Esophagus squamous epithelium (tissue), 5 donors: ENCODE data around the gene C2orf42. TPM values are rescaled to one million over a fixed set of nuclear protein-coding genes. Genes with fewer than 3 reads are reported as not detected.

Source experiments
- DNase-seq: peaks from one replicate; lab custom pipeline; 2025; lab: John Stamatoyannopoulos, UW
- H3K27ac ChIP-seq, 4 donors: fragments of 200-600 bp; sonication (generic); one replicate each; pipeline ENCODE4 v1.5.1; 2016 to 2019; ENCODE audit warnings: mild to moderate bottlenecking in 1 of 4
- H3K27me3 ChIP-seq, 4 donors: fragments of 200-600 bp; sonication (generic); 1 replicate in 3 of 4; 2 replicates in 1 of 4; pipeline versions ENCODE4 v1.5.1 to v1.6.0; 2017 to 2021; ENCODE audit warnings: antibody characterized with exemption in 1 of 4
- H3K36me3 ChIP-seq, 3 donors: fragments of 200-600 bp; sonication (generic); one replicate each; pipeline ENCODE4 v1.5.1; 2016 to 2019
- H3K4me1 ChIP-seq, 3 donors: fragments of 200-600 bp; sonication (generic); one replicate each; pipeline ENCODE4 v1.5.1; 2017 to 2019
- H3K4me3 ChIP-seq, 4 donors: fragments of 200-600 bp; sonication (generic); 1 replicate in 3 of 4; 2 replicates in 1 of 4; pipeline ENCODE4 v1.5.1; 2016 to 2019; ENCODE audit warnings: mild to moderate bottlenecking in 2 of 4, moderate library complexity in 1 of 4
- H3K9me3 ChIP-seq, 3 donors: fragments of 200-600 bp; sonication (generic); one replicate each; pipeline ENCODE4 v1.5.1; 2016 to 2019
- POLR2A ChIP-seq, 4 donors: fragments of 450-650 bp; IDR thresholded peaks; one replicate each; pipeline ENCODE4 v1.6.1; 2017; ENCODE audit warnings: antibody characterized with exemption in 4 of 4, mild to moderate bottlenecking in 4 of 4, moderate library complexity in 3 of 4
- WGBS, 2 donors: methylation state at CpG; one replicate each; pipeline ENCODE4 v1.1.5; 2018; 5-methylcytosine and 5-hydroxymethylcytosine counted together
- intact Hi-C: fragments of 100-400 bp; cut with DNase I; formaldehyde crosslinking; loops from one replicate; pipeline ENCODE4 v1.15.0; 2022
- total RNA-seq, 4 donors: library from RNA; depleted of rRNA; stranded (reverse); fragments of >200 nt; gene quantifications; one replicate each; pipeline ENCODE4 v1.1.0, GENCODE V29; 2016
- TF ChIP-seq, protein P1 (sequence below), 6 experiments: fragments of 450-650 bp in 4 of 6; fragments of 200-600 bp in 2 of 6; sonication (generic) in 2 of 6; IDR thresholded peaks; one replicate each; pipeline ENCODE4 v1.5.1; 2016 to 2019; ENCODE audit warnings: antibody characterized with exemption in 6 of 6, mild to moderate bottlenecking in 4 of 6, moderate library complexity in 4 of 6
- donor health status: DM: yes; HTN: yes; CAD: no.

Gene C2orf42
- total RNA-seq, 4 donors from 2014 or later, result 4.5 to 15.1 (median 8.7) TPM

- 60 to 68% methylated on average over 1 to 4 of the region's 5 CpGs for WGBS, 2 donors
- Histone ChIP-seq H3K27ac (no peak overlapping the region), H3K9me3 (no peaks in the 10 kb centered on the region), H3K36me3 (no peaks in the 10 kb centered on the region), H3K4me1 (peaks cover 0 to 10% (median 0%) of the 10 kb centered on the region in 3 donors), H3K27me3 (no peaks in the 10 kb centered on the region), H3K4me3 (no peak overlapping the region)
- no peak for DNase-seq
- intact Hi-C loops, result no loop called here
- no peak for TF ChIP-seq POLR2A (IDR thresholded peaks at IDR 0.05)
- TF ChIP-seq, protein P1, sequence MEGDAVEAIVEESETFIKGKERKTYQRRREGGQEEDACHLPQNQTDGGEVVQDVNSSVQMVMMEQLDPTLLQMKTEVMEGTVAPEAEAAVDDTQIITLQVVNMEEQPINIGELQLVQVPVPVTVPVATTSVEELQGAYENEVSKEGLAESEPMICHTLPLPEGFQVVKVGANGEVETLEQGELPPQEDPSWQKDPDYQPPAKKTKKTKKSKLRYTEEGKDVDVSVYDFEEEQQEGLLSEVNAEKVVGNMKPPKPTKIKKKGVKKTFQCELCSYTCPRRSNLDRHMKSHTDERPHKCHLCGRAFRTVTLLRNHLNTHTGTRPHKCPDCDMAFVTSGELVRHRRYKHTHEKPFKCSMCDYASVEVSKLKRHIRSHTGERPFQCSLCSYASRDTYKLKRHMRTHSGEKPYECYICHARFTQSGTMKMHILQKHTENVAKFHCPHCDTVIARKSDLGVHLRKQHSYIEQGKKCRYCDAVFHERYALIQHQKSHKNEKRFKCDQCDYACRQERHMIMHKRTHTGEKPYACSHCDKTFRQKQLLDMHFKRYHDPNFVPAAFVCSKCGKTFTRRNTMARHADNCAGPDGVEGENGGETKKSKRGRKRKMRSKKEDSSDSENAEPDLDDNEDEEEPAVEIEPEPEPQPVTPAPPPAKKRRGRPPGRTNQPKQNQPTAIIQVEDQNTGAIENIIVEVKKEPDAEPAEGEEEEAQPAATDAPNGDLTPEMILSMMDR (IDR thresholded peaks at IDR 0.05), result no peak
Measured at GRCh38 chr2:70203086-70203485, 12.3 kb upstream of the C2orf42 start.

DNA sequence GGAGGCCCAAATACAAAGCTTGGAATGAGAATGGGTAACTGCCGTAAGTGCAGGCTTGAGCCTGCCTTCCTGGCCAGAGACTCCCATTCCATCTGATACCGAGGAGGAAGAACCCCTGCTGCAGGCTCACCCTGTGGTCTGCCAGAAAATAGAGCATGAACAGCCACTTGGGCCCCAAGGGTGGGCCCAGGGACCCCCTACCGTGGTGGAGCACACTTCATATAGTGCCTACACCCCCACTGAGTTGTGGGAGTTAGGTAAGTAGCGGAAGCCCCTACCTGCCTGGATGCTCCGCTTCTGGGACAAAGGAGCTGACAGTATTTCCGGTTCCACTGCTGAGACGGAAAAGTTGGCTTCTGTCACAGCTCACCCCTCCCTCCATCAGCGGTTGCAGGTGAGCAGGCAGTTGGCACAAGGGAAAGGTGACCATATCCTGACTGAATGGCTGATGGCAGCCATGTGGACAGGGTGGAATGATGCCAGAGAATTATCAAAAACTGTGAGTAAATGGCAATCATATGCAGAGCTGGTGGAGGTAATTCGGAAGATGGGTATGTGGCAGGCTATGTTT lies 11.5 kb upstream of the C2orf42 start:
- TF ChIP-seq, protein P1 (IDR thresholded peaks at IDR 0.05), result no peak
- no peak for TF ChIP-seq POLR2A (IDR thresholded peaks at IDR 0.05)
- no peaks in the 10 kb centered on the region for H3K36me3 ChIP-seq
- WGBS, 2 donors, result 39 to 45% methylated on average over 5 to 6 of the region's 9 CpGs
- peaks cover 0 to 10% (median 0%) of the 10 kb centered on the region in 3 donors for H3K4me1 ChIP-seq
- H3K4me3 ChIP-seq, result peak overlapping the region in 3 of 4 donors; percentile 19 to 34 (median 19)
- no peak for DNase-seq
- intact Hi-C loops, result no loop called here
- no peak overlapping the region for H3K27ac ChIP-seq
- H3K9me3 ChIP-seq, result no peaks in the 10 kb centered on the region
- H3K27me3 ChIP-seq, result no peaks in the 10 kb centered on the region

- H3K4me3 ChIP-seq, result peak overlapping the region in 3 of 4 donors; percentile 19 to 34 (median 19)
- intact Hi-C loops, result no loop called here
- no peak for DNase-seq
- H3K27me3 ChIP-seq, result no peaks in the 10 kb centered on the region
- H3K27ac ChIP-seq, result no peak overlapping the region
- 80 to 96% methylated on average over 3 to 5 of the region's 6 CpGs for WGBS, 2 donors
- TF ChIP-seq, protein P1 (IDR thresholded peaks at IDR 0.05), result no peak
- no peak for TF ChIP-seq POLR2A (IDR thresholded peaks at IDR 0.05)
- no peaks in the 10 kb centered on the region for H3K9me3 ChIP-seq
- no peaks in the 10 kb centered on the region for H3K36me3 ChIP-seq
- peaks cover 0 to 10% (median 0%) of the 10 kb centered on the region in 3 donors for H3K4me1 ChIP-seq
Measured at GRCh38 chr2:70201831-70202230, 11.0 kb upstream of the C2orf42 start.

GRCh38 chr2:70201225-70201768 lies 10.5 kb upstream of the C2orf42 start:
- no peaks in the 10 kb centered on the region for H3K36me3 ChIP-seq
- no peaks in the 10 kb centered on the region for H3K27me3 ChIP-seq
- no peak for TF ChIP-seq POLR2A (IDR thresholded peaks at IDR 0.05)
- TF ChIP-seq, protein P1 (IDR thresholded peaks at IDR 0.05), result no peak
- H3K9me3 ChIP-seq, result no peaks in the 10 kb centered on the region
- H3K4me3 ChIP-seq, result no peak overlapping the region
- H3K27ac ChIP-seq, result no peak overlapping the region
- H3K4me1 ChIP-seq, result peaks cover 0 to 10% (median 0%) of the 10 kb centered on the region in 3 donors
- DNase-seq, result no peak
- intact Hi-C loops, result no loop called here
- WGBS, 2 donors, result 69 to 86% methylated on average over 3 of the region's 3 CpGs

DNA sequence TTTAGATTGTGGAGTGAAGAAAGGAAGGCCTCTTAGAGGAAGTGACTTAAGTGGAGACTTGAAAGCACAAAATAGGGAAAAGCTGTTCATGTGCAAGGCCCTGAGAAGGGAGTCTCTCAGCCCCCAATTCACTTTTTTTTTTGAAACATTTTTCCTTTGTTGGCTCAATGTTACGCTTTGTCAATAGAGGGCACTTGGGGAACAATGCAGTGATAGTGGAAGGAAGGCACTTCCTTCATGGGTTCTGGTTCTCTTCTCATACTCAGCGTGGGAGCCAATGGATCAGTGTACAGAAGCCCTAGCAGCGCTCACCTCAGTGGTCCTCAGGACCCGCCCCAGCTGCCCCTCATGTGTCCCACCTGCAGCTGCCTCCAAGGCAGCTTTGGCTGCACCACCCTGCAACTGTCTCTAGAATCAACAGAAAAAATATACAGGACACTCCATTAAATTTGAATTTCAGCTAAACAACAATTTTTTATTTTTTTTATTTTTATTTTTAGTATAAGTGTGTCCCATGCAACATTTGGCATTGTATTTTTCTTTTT lies 8.6 kb upstream of the C2orf42 start:
- WGBS, 2 donors, result 78 to 89% methylated on average over 4 of the region's 4 CpGs
- Histone ChIP-seq H3K4me1 (peaks cover 0 to 10% (median 0%) of the 10 kb centered on the region in 3 donors), H3K27ac (no peak overlapping the region), H3K9me3 (no peaks in the 10 kb centered on the region), H3K4me3 (no peak overlapping the region), H3K27me3 (no peaks in the 10 kb centered on the region), H3K36me3 (no peaks in the 10 kb centered on the region)
- intact Hi-C loops, result no loop called here
- DNase-seq, result no peak
- no peak for TF ChIP-seq POLR2A (IDR thresholded peaks at IDR 0.05)
- TF ChIP-seq, protein P1 (IDR thresholded peaks at IDR 0.05), result no peak
